H9 (cell line): Measurements from ENCODE around the gene RBPJ. TPM values are rescaled to one million over a fixed set of nuclear protein-coding genes. Genes with fewer than 3 reads are reported as not detected.

Experiments
- DNase-seq: peaks from one replicate; pipeline ENCODE4 v3.0.0-alpha.2; 2017
- H2AFZ ChIP-seq: one replicate; pipeline ENCODE4 v1.6.1; 2013; ENCODE audit warnings: mild to moderate bottlenecking, low read length, control low read depth, moderate library complexity
- H2AK5ac ChIP-seq: 2 replicates; pipeline ENCODE4 v1.6.1; 2013; ENCODE audit warnings: low read length, control low read depth, mixed read lengths; ENCODE audit not compliant: insufficient read length
- H2BK120ac ChIP-seq: one replicate; pipeline ENCODE4 v1.6.1; 2013; ENCODE audit warnings: low read depth, mild to moderate bottlenecking, low read length, control low read depth, inconsistent platforms; ENCODE audit not compliant: poor library complexity, severe bottlenecking
- H2BK12ac ChIP-seq: 2 replicates; pipeline ENCODE4 v1.6.1; 2013; ENCODE audit warnings: low read length, control low read depth, mixed read lengths, low read depth; ENCODE audit not compliant: insufficient read length
- H2BK15ac ChIP-seq: 2 replicates; pipeline ENCODE4 v1.6.1; 2013; ENCODE audit warnings: low read depth, low read length, control low read depth
- H2BK20ac ChIP-seq: one replicate; pipeline ENCODE4 v1.6.1; 2013; ENCODE audit warnings: low read depth, mild to moderate bottlenecking, low read length, control low read depth, inconsistent platforms; ENCODE audit not compliant: poor library complexity, severe bottlenecking
- H2BK5ac ChIP-seq: 2 replicates; pipeline ENCODE4 v1.6.1; 2013; ENCODE audit warnings: low read length, control low read depth, mixed read lengths; ENCODE audit not compliant: insufficient read length
- H3K14ac ChIP-seq: 2 replicates; pipeline ENCODE4 v1.6.1; 2013; ENCODE audit warnings: low read length, control low read depth; ENCODE audit not compliant: insufficient read depth
- H3K18ac ChIP-seq: 2 replicates; pipeline ENCODE4 v1.6.1; 2013; ENCODE audit warnings: low read depth, mild to moderate bottlenecking, mixed read lengths, low read length, control low read depth; ENCODE audit not compliant: insufficient read length
- H3K23ac ChIP-seq: 2 replicates; pipeline ENCODE4 v1.6.1; 2013; ENCODE audit warnings: low read length, control low read depth, mixed read lengths, low read depth; ENCODE audit not compliant: insufficient read length
- H3K23me2 ChIP-seq: 2 replicates; pipeline ENCODE4 v1.6.1; 2013; ENCODE audit warnings: low read depth, mild to moderate bottlenecking, mixed read lengths, low read length, control low read depth; ENCODE audit not compliant: insufficient read length, poor library complexity, severe bottlenecking
- H3K27ac ChIP-seq: 2 replicates; pipeline ENCODE4 v1.5.1; 2013; ENCODE audit warnings: low read length, control low read depth, mixed read lengths, low read depth; ENCODE audit not compliant: insufficient read length
- H3K27me3 ChIP-seq: 2 replicates; pipeline ENCODE4 v1.6.1; 2013; ENCODE audit warnings: low read length, control low read depth, inconsistent platforms; ENCODE audit not compliant: insufficient read depth
- H3K4ac ChIP-seq: 2 replicates; pipeline ENCODE4 v1.6.1; 2013; ENCODE audit warnings: low read depth, mild to moderate bottlenecking, control low read depth, inconsistent platforms, low read length, moderate library complexity
- H3K4me1 ChIP-seq: 2 replicates; pipeline ENCODE4 v1.6.1; 2013; ENCODE audit warnings: low read length, control low read depth, inconsistent platforms; ENCODE audit not compliant: insufficient read depth
- H3K4me2 ChIP-seq: 2 replicates; pipeline ENCODE4 v1.6.1; 2013; ENCODE audit warnings: low read length, control low read depth, mixed read lengths; ENCODE audit not compliant: insufficient read length, insufficient read depth
- H3K56ac ChIP-seq: 2 replicates; pipeline ENCODE4 v1.6.1; 2013; ENCODE audit warnings: low read depth, mild to moderate bottlenecking, mixed read lengths, low read length, control low read depth; ENCODE audit not compliant: insufficient read length
- H3K79me1 ChIP-seq: 2 replicates; pipeline ENCODE4 v1.6.1; 2013; ENCODE audit warnings: low read depth, mild to moderate bottlenecking, moderate library complexity, low read length, control low read depth, inconsistent platforms; ENCODE audit not compliant: insufficient read depth, poor library complexity, severe bottlenecking
- H3K79me2 ChIP-seq: 2 replicates; pipeline ENCODE4 v1.6.1; 2013; ENCODE audit warnings: low read length, control low read depth, inconsistent platforms; ENCODE audit not compliant: insufficient read depth
- H3K9ac ChIP-seq: 2 replicates; pipeline ENCODE4 v1.6.1; 2013; ENCODE audit warnings: low read length, control low read depth, mixed read lengths; ENCODE audit not compliant: insufficient read length; ENCODE audit errors: extremely low read depth
- H3K9me3 ChIP-seq: one replicate; pipeline ENCODE4 v1.6.1; 2013; ENCODE audit warnings: low read depth, low read length, inconsistent platforms; ENCODE audit not compliant: control insufficient read depth
- H3T11ph ChIP-seq: one replicate; pipeline ENCODE4 v1.6.1; 2013; ENCODE audit warnings: mild to moderate bottlenecking, low read length, control low read depth, inconsistent platforms
- H4K20me1 ChIP-seq: one replicate; pipeline ENCODE4 v1.6.1; 2013; ENCODE audit not compliant: control insufficient read depth, insufficient read length, insufficient read depth
- H4K5ac ChIP-seq: 2 replicates; pipeline ENCODE4 v1.6.1; 2013; ENCODE audit warnings: low read depth, mild to moderate bottlenecking, mixed read lengths, low read length, control low read depth; ENCODE audit not compliant: insufficient read length
- H4K8ac ChIP-seq: replicated peaks from 2 replicates; pipeline ENCODE4 v1.6.1; 2013; ENCODE audit warnings: low read length, control low read depth, mixed read lengths, low read depth; ENCODE audit not compliant: insufficient read length
- H4K91ac ChIP-seq: 2 replicates; pipeline ENCODE4 v1.6.1; 2013; ENCODE audit warnings: low read depth, mild to moderate bottlenecking, moderate library complexity, mixed read lengths, low read length, control low read depth; ENCODE audit not compliant: insufficient read length
- H3K27ac Mint-ChIP-seq, 3 experiments: 2 replicates in 2 of 3; 3 replicates in 1 of 3; pipeline ENCODE4 v1.8.0; 2020 to 2021; ENCODE audit warnings: mixed read lengths in 3 of 3, mild to moderate bottlenecking in 1 of 3, moderate library complexity in 1 of 3
- H3K27me3 Mint-ChIP-seq: 2 replicates; pipeline ENCODE4 v1.8.0; 2021; ENCODE audit warnings: low read depth, mild to moderate bottlenecking, moderate library complexity, mixed read lengths
- H3K36me3 Mint-ChIP-seq, 3 experiments: 2 replicates in 2 of 3; 3 replicates in 1 of 3; pipeline ENCODE4 v1.8.0; 2020 to 2021; ENCODE audit warnings: low read depth in 3 of 3, mixed read lengths in 3 of 3; ENCODE audit not compliant: insufficient read depth in 1 of 3
- H3K4me1 Mint-ChIP-seq, 2 experiments: 2 replicates each; pipeline ENCODE4 v1.8.0; 2020; ENCODE audit warnings: mixed read lengths in 2 of 2
- H3K4me3 Mint-ChIP-seq, 2 experiments: 2 replicates in 1 of 2; 3 replicates in 1 of 2; pipeline ENCODE4 v1.8.0; 2020 to 2021; ENCODE audit warnings: mild to moderate bottlenecking in 2 of 2, mixed read lengths in 2 of 2, moderate library complexity in 1 of 2
- H3K9me3 Mint-ChIP-seq, 2 experiments: 2 replicates in 1 of 2; 3 replicates in 1 of 2; pipeline ENCODE4 v1.8.0; 2020; ENCODE audit warnings: mild to moderate bottlenecking in 2 of 2, mixed read lengths in 2 of 2, moderate library complexity in 1 of 2
- WGBS: extraction: QIAGEN DNeasy Blood & Tissue Kit; methylation state at CpG from one replicate; pipeline ENCODE4 v1.1.7; 2013; ENCODE audit warnings: missing lambda C conversion rate, low lambda C conversion rate, mixed read lengths; ENCODE audit not compliant: insufficient read length; ENCODE audit errors: extremely low coverage; 5-methylcytosine and 5-hydroxymethylcytosine counted together
- total RNA-seq: library from RNA; stranded (reverse); gene quantifications from 2 replicates; pipeline ENCODE4 v1.2.1, GENCODE V29; 2021
- TF ChIP-seq, protein P1 (sequence below): fragments of 200-600 bp; sonication (generic); conservative IDR thresholded peaks from 3 replicates; pipeline ENCODE4 v1.8.0; 2021; ENCODE audit warnings: antibody characterized with exemption, mild to moderate bottlenecking

The RBPJ gene
- total RNA-seq, 1 experiment from 2014 or later, result 166 TPM

DNA sequence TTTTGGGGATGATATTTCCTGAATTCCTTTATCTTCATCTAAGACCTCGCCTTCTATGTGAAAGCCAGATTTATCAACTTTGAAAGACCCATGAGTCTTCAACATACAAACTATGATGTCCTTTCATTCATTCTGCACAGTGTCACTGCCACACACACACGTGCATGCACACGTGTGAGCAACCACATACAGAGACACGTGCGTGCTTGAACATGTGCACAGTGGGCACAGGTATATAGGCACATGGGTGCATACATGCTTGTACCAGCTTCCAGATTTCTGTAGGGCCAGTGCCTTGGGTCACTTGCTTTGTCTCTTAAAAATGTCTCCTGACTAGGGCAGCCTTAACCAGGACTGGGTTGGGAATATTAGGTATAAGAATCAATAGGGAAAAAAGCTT lies 49.1 kb upstream of the RBPJ start:
- Histone ChIP-seq H3K9ac (no peak overlapping the region), H4K5ac (no peak overlapping the region), H2BK120ac (no peak overlapping the region), H3K4me1 (peaks cover 3% of the 10 kb centered on the region), H2BK20ac (no peak overlapping the region), H3T11ph (no peak overlapping the region), H3K27me3 (no peaks in the 10 kb centered on the region), H4K20me1 (no peaks in the 10 kb centered on the region), H3K4me2 (no peak overlapping the region), H4K91ac (no peak overlapping the region), H2BK15ac (no peak overlapping the region), H3K14ac (no peak overlapping the region), H2BK5ac (no peak overlapping the region), H3K23me2 (no peaks in the 10 kb centered on the region), H3K9me3 (no peaks in the 10 kb centered on the region), H3K23ac (no peak overlapping the region), H3K79me2 (no peaks in the 10 kb centered on the region), H2BK12ac (no peak overlapping the region), H3K18ac (no peak overlapping the region), H3K79me1 (no peaks in the 10 kb centered on the region), H2AFZ (no peak overlapping the region), H3K27ac (no peak overlapping the region), H2AK5ac (no peak overlapping the region), H3K4ac (no peak overlapping the region), H4K8ac (no peak overlapping the region), H3K56ac (no peak overlapping the region)
- TF ChIP-seq, protein P1, sequence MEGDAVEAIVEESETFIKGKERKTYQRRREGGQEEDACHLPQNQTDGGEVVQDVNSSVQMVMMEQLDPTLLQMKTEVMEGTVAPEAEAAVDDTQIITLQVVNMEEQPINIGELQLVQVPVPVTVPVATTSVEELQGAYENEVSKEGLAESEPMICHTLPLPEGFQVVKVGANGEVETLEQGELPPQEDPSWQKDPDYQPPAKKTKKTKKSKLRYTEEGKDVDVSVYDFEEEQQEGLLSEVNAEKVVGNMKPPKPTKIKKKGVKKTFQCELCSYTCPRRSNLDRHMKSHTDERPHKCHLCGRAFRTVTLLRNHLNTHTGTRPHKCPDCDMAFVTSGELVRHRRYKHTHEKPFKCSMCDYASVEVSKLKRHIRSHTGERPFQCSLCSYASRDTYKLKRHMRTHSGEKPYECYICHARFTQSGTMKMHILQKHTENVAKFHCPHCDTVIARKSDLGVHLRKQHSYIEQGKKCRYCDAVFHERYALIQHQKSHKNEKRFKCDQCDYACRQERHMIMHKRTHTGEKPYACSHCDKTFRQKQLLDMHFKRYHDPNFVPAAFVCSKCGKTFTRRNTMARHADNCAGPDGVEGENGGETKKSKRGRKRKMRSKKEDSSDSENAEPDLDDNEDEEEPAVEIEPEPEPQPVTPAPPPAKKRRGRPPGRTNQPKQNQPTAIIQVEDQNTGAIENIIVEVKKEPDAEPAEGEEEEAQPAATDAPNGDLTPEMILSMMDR, result no peak
- DNase-seq, result no peak
- Mint-ChIP-seq H3K4me3 (no peak overlapping the region), H3K4me1 (peaks cover 30 to 31% of the 10 kb centered on the region in 2 experiments), H3K27me3 (no peaks in the 10 kb centered on the region; the same call in 1 of the 2 replicates), H3K9me3 (no peaks in the 10 kb centered on the region), H3K36me3 (no peaks in the 10 kb centered on the region), H3K27ac (no peak overlapping the region)
- WGBS, result no CpG with 5 or more reads among the region's 5 CpGs
